Kidney (tissue), 14 donors: ENCODE data around the gene IL17F. TPM values are rescaled to one million over a fixed set of nuclear protein-coding genes. Genes with fewer than 3 reads are reported as not detected.

Experiments used
- DNase-seq, 5 donors: peaks; one replicate each; pipeline ENCODE4 v3.0.0-alpha.2; 2013 to 2020
- FAIRE-seq: peaks from 2 replicates; lab custom pipeline; 2012; peaks lifted over from hg19 to GRCh38; lab: Jason Lieb, UNC
- H3K27ac ChIP-seq, 2 donors: one replicate each; pipeline ENCODE4 v1.7.0; 2013; ENCODE audit warnings: low read depth in 2 of 2, low read length in 2 of 2, inconsistent platforms in 1 of 2
- H3K27me3 ChIP-seq: one replicate; pipeline ENCODE4 v1.7.1; 2013; ENCODE audit warnings: low read length, inconsistent platforms; ENCODE audit not compliant: control insufficient read depth, insufficient read depth
- H3K36me3 ChIP-seq, 3 donors: one replicate each; pipeline versions ENCODE4 v1.7.0 to v1.7.1; 2013; ENCODE audit warnings: low read length in 3 of 3, control low read depth in 1 of 3, inconsistent platforms in 1 of 3; ENCODE audit not compliant: insufficient read depth in 3 of 3, control insufficient read depth in 2 of 3
- H3K4me1 ChIP-seq, 3 donors: one replicate each; pipeline versions ENCODE4 v1.7.0 to v1.7.1; 2013; ENCODE audit warnings: low read length in 3 of 3, inconsistent platforms in 1 of 3, low read depth in 1 of 3; ENCODE audit not compliant: control insufficient read depth in 2 of 3, insufficient read depth in 2 of 3
- H3K4me3 ChIP-seq, 3 donors: one replicate each; pipeline versions ENCODE4 v1.7.0 to v1.8.1; 2013; ENCODE audit warnings: low read length in 3 of 3, control low read depth in 1 of 3, inconsistent platforms in 1 of 3
- H3K9ac ChIP-seq, 3 donors: one replicate each; pipeline versions ENCODE4 v1.7.0 to v1.7.1; 2013; ENCODE audit warnings: low read length in 3 of 3, control low read depth in 1 of 3, inconsistent platforms in 1 of 3
- H3K9me3 ChIP-seq, 3 donors: one replicate each; pipeline versions ENCODE4 v1.7.0 to v1.7.1; 2013; ENCODE audit warnings: low read length in 3 of 3, control low read depth in 1 of 3, inconsistent platforms in 1 of 3; ENCODE audit not compliant: control insufficient read depth in 2 of 3, insufficient read depth in 1 of 3
- intact Hi-C: fragments of 100-400 bp; cut with DNase I; formaldehyde crosslinking; loops from one replicate; pipeline ENCODE4 v1.11.1; 2022
- polyA plus RNA-seq: library from polyadenylated mRNA; stranded (reverse); fragments of 350-450 nt; fragmentation: Illumina TruSeq; extraction: RNeasy Lipid Tissue Mini Kit (QIAGEN cat#74804); gene quantifications from one replicate; pipeline ENCODE4 v1.2.3, GENCODE V29; 2014; ENCODE audit warnings: low read depth, low replicate concordance; ENCODE audit not compliant: insufficient read depth
- total RNA-seq: library from RNA; stranded (reverse); fragmentation: NEBNext Ultra II Directional; extraction: Animal tissue kit (Norgen Biotek cat#: 25700); gene quantifications from one replicate; pipeline ENCODE4 v1.2.1, GENCODE V29; 2021
- TF ChIP-seq, protein P1 (sequence below): IDR thresholded peaks from 3 replicates; pipeline ENCODE4 v1.5.1; 2012; ENCODE audit warnings: mild to moderate bottlenecking, moderate library complexity, borderline replicate concordance; ENCODE audit not compliant: insufficient read depth; ENCODE audit errors: extremely low read depth
- donor health status: control.
- donor health status: control.
- donor health status: control.
- donor health status: control.
- donor health status: control.
- donor health status: DM: yes; HTN: yes; CAD: no.
- donor health status: Normal renal cell carcinoma (clear cell type).

The IL17F gene
- total and polyA plus RNA-seq, 2 donors from 2014 or later: not detected

DNA sequence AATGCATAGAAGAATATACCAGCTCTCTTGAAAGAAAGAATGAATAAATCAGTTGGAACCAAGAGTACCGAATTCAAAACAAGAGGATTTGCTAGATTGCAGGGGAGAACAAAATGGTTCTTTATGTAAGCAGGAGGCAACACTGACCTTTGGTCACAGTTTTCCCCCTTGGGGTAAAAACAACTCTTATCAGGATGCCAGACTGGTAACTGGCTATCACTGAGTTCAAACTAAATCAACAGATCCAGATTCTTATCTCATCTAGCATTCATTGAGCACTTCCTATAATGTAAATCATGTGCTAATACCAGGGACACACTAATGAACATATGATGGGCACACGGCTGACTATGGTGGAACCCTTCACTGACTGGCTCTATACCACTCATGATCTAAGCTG, 4.8 kb upstream of the IL17F start:
- no peaks in the 10 kb centered on the region for H3K36me3 ChIP-seq
- no peak overlapping the region for H3K4me3 ChIP-seq
- TF ChIP-seq, protein P1, sequence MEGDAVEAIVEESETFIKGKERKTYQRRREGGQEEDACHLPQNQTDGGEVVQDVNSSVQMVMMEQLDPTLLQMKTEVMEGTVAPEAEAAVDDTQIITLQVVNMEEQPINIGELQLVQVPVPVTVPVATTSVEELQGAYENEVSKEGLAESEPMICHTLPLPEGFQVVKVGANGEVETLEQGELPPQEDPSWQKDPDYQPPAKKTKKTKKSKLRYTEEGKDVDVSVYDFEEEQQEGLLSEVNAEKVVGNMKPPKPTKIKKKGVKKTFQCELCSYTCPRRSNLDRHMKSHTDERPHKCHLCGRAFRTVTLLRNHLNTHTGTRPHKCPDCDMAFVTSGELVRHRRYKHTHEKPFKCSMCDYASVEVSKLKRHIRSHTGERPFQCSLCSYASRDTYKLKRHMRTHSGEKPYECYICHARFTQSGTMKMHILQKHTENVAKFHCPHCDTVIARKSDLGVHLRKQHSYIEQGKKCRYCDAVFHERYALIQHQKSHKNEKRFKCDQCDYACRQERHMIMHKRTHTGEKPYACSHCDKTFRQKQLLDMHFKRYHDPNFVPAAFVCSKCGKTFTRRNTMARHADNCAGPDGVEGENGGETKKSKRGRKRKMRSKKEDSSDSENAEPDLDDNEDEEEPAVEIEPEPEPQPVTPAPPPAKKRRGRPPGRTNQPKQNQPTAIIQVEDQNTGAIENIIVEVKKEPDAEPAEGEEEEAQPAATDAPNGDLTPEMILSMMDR: no peak

DNA sequence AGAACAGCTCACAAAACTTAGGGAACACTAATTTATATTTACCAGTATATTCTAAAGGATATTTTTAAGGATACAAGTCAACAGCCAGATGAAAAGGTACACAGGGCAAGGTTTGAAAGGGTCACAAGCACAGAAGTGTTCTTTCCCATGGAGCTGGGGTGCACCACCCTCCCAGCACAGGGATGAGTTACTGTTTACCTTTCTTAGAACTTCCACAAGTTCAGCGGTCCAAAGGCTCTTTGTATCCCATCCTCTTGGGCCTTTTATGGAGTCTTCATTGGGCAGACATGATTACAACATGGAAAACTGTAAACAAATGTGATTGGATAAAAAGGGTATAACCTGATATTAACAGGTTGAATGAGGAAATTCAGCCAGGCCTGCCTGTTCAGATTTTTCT, 1.1 kb upstream of the IL17F start:
- H3K27ac ChIP-seq: no peak overlapping the region
- H3K9me3 ChIP-seq: no peaks in the 10 kb centered on the region
- no peaks in the 10 kb centered on the region for H3K27me3 ChIP-seq
- no peaks in the 10 kb centered on the region for H3K4me1 ChIP-seq
- FAIRE-seq: no peak
- no peaks in the 10 kb centered on the region for H3K36me3 ChIP-seq
- no peak for DNase-seq
- H3K4me3 ChIP-seq: no peak overlapping the region
- intact Hi-C loops: no loop called here
- H3K9ac ChIP-seq: no peak overlapping the region
- TF ChIP-seq, protein P1: no peak

More for the DNA sequence above, 4.8 kb upstream of the IL17F start:
- intact Hi-C loops: no loop called here
- Histone ChIP-seq H3K9me3 (no peaks in the 10 kb centered on the region), H3K27me3 (no peaks in the 10 kb centered on the region), H3K4me1 (no peaks in the 10 kb centered on the region), H3K27ac (no peak overlapping the region), H3K9ac (no peak overlapping the region)
- FAIRE-seq (no peak), DNase-seq (no peak)

DNA sequence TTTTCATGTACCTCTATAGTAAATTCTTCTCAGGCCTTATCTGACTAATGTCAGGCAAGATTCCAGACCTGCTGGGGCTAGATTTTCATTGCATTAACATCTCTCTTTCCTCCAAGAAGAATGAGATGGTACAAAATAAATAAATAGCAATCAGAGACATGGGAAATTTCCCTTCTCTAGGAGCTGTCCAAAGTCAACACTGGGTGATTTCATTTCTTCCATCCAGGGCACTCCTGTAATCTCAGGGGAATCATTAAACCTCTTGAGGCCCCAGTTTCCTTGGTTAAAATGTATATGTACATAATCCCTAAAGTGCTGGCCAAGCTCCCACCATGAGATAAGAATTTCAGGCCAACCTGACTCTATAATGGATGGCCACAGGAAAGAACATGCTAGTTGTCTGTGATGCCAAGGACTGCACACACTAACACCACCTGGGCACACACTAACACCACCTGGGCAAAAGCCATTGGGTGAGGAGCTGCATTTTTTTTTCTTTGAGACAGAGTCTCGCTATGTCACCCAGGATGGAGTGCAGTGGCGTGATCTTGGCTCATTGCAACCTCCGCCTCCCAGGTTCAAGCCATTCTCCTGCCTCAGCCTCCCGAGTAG, 912 bp downstream of the IL17F start:
- TF ChIP-seq, protein P1: no peak
- Histone ChIP-seq H3K27me3 (no peaks in the 10 kb centered on the region), H3K27ac (no peak overlapping the region), H3K4me3 (no peak overlapping the region), H3K36me3 (no peaks in the 10 kb centered on the region), H3K9ac (no peak overlapping the region), H3K9me3 (no peaks in the 10 kb centered on the region), H3K4me1 (no peaks in the 10 kb centered on the region)
- no peak for FAIRE-seq
- DNase-seq: no peak
- intact Hi-C loops: no loop called here

DNA sequence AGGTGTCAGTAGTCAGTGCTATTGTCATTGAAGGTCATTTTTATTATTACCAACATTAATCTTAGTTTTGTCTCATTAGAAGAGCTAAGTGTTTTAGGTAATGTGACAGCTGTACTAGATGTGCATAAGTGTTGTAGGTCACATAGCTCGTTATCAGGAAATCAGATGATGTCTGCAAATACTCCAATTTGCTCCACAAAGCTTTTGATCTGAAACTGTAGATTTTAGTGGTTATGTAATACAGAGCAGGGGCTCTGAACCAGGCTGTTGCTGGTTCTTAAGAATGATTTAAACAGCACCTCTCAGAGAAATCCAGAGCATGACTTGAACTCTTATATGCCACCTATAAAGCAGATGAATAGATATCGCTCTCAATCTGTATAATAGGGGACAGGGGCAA, 2.5 kb downstream of the IL17F start:
- no peak for DNase-seq
- Histone ChIP-seq H3K9ac (no peak overlapping the region), H3K27me3 (no peaks in the 10 kb centered on the region), H3K27ac (no peak overlapping the region), H3K9me3 (no peaks in the 10 kb centered on the region), H3K36me3 (no peaks in the 10 kb centered on the region), H3K4me3 (no peak overlapping the region), H3K4me1 (no peaks in the 10 kb centered on the region)
- FAIRE-seq: no peak
- TF ChIP-seq, protein P1: no peak
- intact Hi-C loops: no loop called here
